Pancreas (tissue), 10 donors: Measurements from ENCODE around the gene FADS6. TPM values are rescaled to one million over a fixed set of nuclear protein-coding genes. Genes with fewer than 3 reads are reported as not detected.

ENCODE experiments used
- ATAC-seq, 4 donors: fragments of 200-7000 bp; cut with Tn5 transposase; one replicate each; pipeline versions ENCODE4 v1.8.0 to v1.9.1; 2020; ENCODE audit warnings: mild to moderate bottlenecking in 4 of 4, moderate library complexity in 4 of 4
- DNase-seq, 6 donors: peaks; one replicate each; pipeline ENCODE4 v3.0.0-alpha.2; 2020
- FAIRE-seq: peaks from 2 replicates; lab custom pipeline; 2012; peaks lifted over from hg19 to GRCh38; lab: Jason Lieb, UNC
- H3K27ac ChIP-seq, 4 donors: fragments of 200-600 bp; sonication (generic); 1 replicate in 3 of 4; 2 replicates in 1 of 4; pipeline versions ENCODE4 v1.5.0 to v1.8.0; 2020
- H3K27me3 ChIP-seq, 4 donors: fragments of 200-600 bp; one replicate each; pipeline ENCODE4 v1.8.0; 2021
- H3K36me3 ChIP-seq, 3 donors: fragments of 200-600 bp; sonication (generic) in 1 of 3; one replicate each; pipeline versions ENCODE4 v1.5.0 to v1.8.0; 2020 to 2021
- H3K4me1 ChIP-seq, 3 donors: fragments of 200-600 bp; one replicate each; pipeline ENCODE4 v1.8.0; 2021
- H3K4me3 ChIP-seq, 4 donors: fragments of 200-600 bp; sonication (generic) in 2 of 4; one replicate each; pipeline versions ENCODE4 v1.5.0 to v1.8.0; 2020 to 2021
- H3K9me3 ChIP-seq, 4 donors: fragments of 200-600 bp; one replicate each; pipeline ENCODE4 v1.8.0; 2021
- CTCF ChIP-seq, 4 donors: fragments of 200-600 bp; sonication (generic) in 3 of 4; IDR thresholded peaks; one replicate each; pipeline versions ENCODE4 v1.5.0 to v1.8.0; 2021; ENCODE audit warnings: antibody characterized with exemption in 4 of 4
- WGBS, 2 donors: extraction: QIAGEN DNeasy Blood & Tissue Kit; methylation state at CpG; one replicate each; pipeline ENCODE4 v1.1.7; 2013; 5-methylcytosine and 5-hydroxymethylcytosine counted together
- intact Hi-C, 3 donors: fragments of 100-400 bp; cut with DNase I; formaldehyde crosslinking; loops; one replicate each; pipeline versions ENCODE4 v1.11.1 to v1.14.2; 2022
- polyA plus RNA-seq, 2 donors: library from polyadenylated mRNA; stranded (reverse); fragments of 200-250 nt; gene quantifications; one replicate each; pipeline ENCODE4 v1.2.3, GENCODE V29; 2013
- total RNA-seq, 6 donors: library from RNA; stranded (reverse); fragmentation: NEBNext Ultra II Directional in 4 of 6; extraction: Animal tissue kit (Norgen Biotek cat#: 25700) in 4 of 6; gene quantifications; one replicate each; pipeline versions ENCODE4 v1.2.1 to v1.2.4, GENCODE V29; 2021 to 2023
- donor health status: healthy with polysubstance abuse.
- donor health status: DM: no; HTN: no; CAD: no; lungs with moderate emphysema.
- donor health status: DM: no; HTN: no; CAD: no.
- donor health status: control.
- donor health status: control.
- donor health status: Bipolar disorder and iron deficiency.
- donor health status: DM: yes; HTN: yes; CAD: no.
- donor health status: DM: no; HTN: no; CAD: no.
- donor health status: DM: no; HTN: no; CAD: no.
- donor health status: DM: yes; HTN: yes; CAD: no.

FADS6 gene
- total and polyA plus RNA-seq, 8 donors = 0.07 to 0.16 TPM; not detected in 6

- TF ChIP-seq CTCF (IDR thresholded peaks at IDR 0.05) = no peak
- 75 to 79% methylated on average over 7 of the region's 7 CpGs for WGBS, 2 donors
- Histone ChIP-seq H3K9me3 (no peaks in the 10 kb centered on the region), H3K27me3 (peaks cover 0 to 34% (median 7%) of the 10 kb centered on the region in 4 donors), H3K36me3 (no peaks in the 10 kb centered on the region), H3K27ac (no peak overlapping the region), H3K4me1 (peaks cover 0 to 4% (median 0%) of the 10 kb centered on the region in 3 donors), H3K4me3 (no peak overlapping the region)
- ATAC-seq = no peak
- FAIRE-seq = no peak
- intact Hi-C loops = no loop called here
- no peak for DNase-seq
Measured at GRCh38 chr17:74856112-74856511, 37.3 kb downstream of the FADS6 start.

- Histone ChIP-seq H3K9me3 (no peaks in the 10 kb centered on the region), H3K4me1 (no peaks in the 10 kb centered on the region), H3K4me3 (no peak overlapping the region), H3K27me3 (peaks cover 0 to 38% (median 5%) of the 10 kb centered on the region in 4 donors), H3K36me3 (no peaks in the 10 kb centered on the region), H3K27ac (no peak overlapping the region)
- ATAC-seq (no peak), DNase-seq (no peak), FAIRE-seq (no peak)
- intact Hi-C loops = no loop called here
- 72 to 78% methylated on average over 4 of the region's 4 CpGs for WGBS, 2 donors
- TF ChIP-seq CTCF (IDR thresholded peaks at IDR 0.05) = no peak
Measured at GRCh38 chr17:74855323-74855722, 38.1 kb downstream of the FADS6 start.

- 62 to 77% methylated on average over 17 of the region's 17 CpGs for WGBS, 2 donors
- H3K27ac ChIP-seq = no peak overlapping the region
- H3K27me3 ChIP-seq = peaks cover 0 to 33% (median 5%) of the 10 kb centered on the region in 4 donors
- H3K4me3 ChIP-seq = no peak overlapping the region
- ATAC-seq = no peak
- intact Hi-C loops = no loop called here
- FAIRE-seq = no peak
- no peak for DNase-seq
- no peaks in the 10 kb centered on the region for H3K4me1 ChIP-seq
- H3K9me3 ChIP-seq = no peaks in the 10 kb centered on the region
- no peak for TF ChIP-seq CTCF (IDR thresholded peaks at IDR 0.05)
- no peaks in the 10 kb centered on the region for H3K36me3 ChIP-seq
Measured at GRCh38 chr17:74854792-74855191, 38.6 kb downstream of the FADS6 start.

GRCh38 chr17:74853669-74854068 lies 39.8 kb downstream of the FADS6 start:
- ATAC-seq (no peak), FAIRE-seq (no peak), DNase-seq (no peak)
- H3K4me3 ChIP-seq = no peak overlapping the region
- no peaks in the 10 kb centered on the region for H3K9me3 ChIP-seq
- H3K4me1 ChIP-seq = no peaks in the 10 kb centered on the region
- H3K36me3 ChIP-seq = no peaks in the 10 kb centered on the region
- no peak for TF ChIP-seq CTCF (IDR thresholded peaks at IDR 0.05)
- peaks cover 0 to 24% (median 3%) of the 10 kb centered on the region in 4 donors for H3K27me3 ChIP-seq
- no peak overlapping the region for H3K27ac ChIP-seq
- intact Hi-C loops = no loop called here
- 63 to 76% methylated on average over 8 of the region's 8 CpGs for WGBS, 2 donors

GRCh38 chr17:74853048-74853397 lies 40.4 kb downstream of the FADS6 start:
- ATAC-seq = no peak
- intact Hi-C loops = no loop called here
- Histone ChIP-seq H3K4me1 (no peaks in the 10 kb centered on the region), H3K36me3 (no peaks in the 10 kb centered on the region), H3K27ac (no peak overlapping the region), H3K9me3 (no peaks in the 10 kb centered on the region), H3K27me3 (peaks cover 0 to 24% (median 3%) of the 10 kb centered on the region in 4 donors), H3K4me3 (no peak overlapping the region)
- FAIRE-seq = no peak
- DNase-seq = no peak
- no peak for TF ChIP-seq CTCF (IDR thresholded peaks at IDR 0.05)
- 15 to 19% methylated on average over 9 of the region's 9 CpGs for WGBS, 2 donors
